CD4-positive, alpha-beta T cell treated with Interleukin-4 for 4 hours (primary cell): ENCODE data around the gene UNC119B.
A peak's percentile ranks its signal among the peaks of the same experiment; 100 is the strongest.

Experiments
- DNase-seq: peaks from one replicate; pipeline ENCODE4 v3.0.0-alpha.2; 2020

The UNC119B gene

GRCh38 chr12:120741476-120742421 lies 31.5 kb downstream of the UNC119B start:
- DNase-seq: no peak

DNA sequence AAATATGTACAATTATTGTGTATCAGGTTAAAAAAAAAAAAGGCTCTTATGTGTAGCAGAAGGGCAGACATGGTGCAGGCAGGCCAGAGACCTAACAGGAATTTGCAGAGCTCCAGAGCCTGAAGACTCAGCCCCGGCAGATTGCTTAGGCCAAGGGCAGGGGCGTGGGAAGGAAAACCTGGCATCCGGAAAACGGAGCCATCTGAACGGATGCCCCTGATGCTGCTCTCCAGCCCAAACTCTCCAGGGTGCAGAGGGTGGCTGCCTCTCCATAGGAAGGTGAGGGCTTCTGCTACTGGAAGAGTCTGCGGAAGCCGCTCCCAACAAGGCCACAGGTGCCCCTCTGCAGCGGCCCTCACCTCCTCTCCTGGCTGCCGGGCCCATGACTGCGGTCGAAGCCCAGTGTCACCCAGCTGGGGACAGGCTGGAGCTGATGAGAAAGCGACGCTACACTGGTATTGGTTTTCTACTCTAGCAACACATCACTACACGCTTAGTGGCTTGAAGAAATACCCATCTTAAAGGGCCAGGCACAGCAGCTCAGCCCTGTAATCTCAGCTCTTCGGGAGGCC lies 34.8 kb downstream of the UNC119B start:
- no peak for DNase-seq

DNA sequence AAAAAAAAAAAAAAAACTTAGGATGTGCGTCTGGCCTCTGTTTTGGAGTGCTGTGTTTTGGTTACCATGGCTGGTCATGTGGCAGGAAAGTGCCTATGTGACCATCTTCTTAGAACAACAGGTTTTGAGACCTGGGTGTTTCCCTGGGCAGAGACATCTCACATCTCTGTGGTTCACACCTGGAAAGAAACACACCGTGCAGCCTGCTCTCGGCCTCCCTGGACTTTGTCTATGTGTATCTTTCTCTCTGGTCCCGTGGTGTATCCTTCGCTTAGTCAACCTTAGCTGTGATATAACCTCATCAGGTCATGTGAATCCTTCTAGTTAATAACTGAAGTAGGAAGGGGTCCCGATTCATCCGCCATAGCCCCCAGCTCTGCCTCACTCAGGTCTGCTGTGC lies 38.0 kb downstream of the UNC119B start:
- no peak for DNase-seq

DNA sequence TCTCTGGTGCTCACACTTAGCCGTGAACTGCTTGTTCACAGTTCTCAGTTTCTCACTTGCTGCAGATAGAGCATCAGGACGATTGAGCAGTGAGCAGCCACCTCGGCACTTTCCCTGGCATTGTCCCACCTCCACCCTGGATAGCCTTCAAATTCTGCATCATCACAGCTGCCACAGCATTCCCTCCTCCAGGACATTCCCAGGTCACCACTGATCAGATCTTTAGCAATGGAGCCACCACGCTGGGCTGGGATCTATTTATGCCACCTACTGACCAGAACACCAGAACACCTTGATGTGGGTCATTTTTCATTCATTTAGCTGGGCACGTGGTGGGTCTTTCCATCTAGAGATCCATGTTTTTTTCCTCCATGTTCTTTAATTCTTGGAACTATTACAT lies 39.0 kb downstream of the UNC119B start:
- no peak for DNase-seq

DNA sequence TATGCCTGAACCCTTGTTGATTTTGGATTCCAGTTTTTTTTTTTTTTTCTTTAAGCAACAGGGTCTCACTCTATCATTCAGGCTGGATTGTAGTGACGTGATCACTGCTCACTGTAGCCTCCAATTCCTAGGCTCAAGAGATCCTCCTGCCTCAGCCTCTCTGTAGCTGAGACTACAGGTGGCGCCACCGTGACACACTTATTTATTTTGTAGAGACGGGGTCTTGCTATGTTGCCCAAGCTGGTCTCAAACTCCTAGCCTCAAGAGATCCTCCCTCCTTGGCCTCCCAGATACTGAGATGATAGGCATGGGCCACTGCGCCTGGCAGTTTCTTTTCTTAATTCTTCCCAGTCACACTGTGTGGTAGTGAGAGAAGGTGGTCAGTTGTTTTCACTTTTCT lies 40.5 kb downstream of the UNC119B start:
- no peak for DNase-seq

- no peak for DNase-seq
Observed at GRCh38 chr12:120751389-120751788, 41.1 kb downstream of the UNC119B start.

DNA sequence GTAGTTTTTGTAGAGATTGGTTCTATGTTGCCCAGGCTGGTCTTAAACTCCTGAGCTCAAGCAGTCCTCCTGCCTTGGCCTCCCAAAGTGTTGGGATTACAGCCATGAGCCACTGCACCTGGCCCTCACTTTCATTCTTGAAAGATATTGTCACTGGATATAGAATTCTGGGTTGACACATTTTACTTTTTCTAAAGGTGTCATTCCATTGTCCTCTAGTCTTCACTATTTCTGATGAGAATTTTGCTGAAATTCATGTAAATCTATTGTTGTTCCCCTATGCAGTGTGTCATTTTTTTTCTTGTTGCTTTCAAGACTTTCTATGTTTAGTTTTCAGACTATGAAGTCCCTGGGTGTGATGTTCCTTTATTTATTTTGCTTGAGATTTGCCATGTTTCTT lies 44.5 kb downstream of the UNC119B start:
- no peak for DNase-seq

GRCh38 chr12:120755269-120755668 lies 45.0 kb downstream of the UNC119B start:
- no peak for DNase-seq

DNA sequence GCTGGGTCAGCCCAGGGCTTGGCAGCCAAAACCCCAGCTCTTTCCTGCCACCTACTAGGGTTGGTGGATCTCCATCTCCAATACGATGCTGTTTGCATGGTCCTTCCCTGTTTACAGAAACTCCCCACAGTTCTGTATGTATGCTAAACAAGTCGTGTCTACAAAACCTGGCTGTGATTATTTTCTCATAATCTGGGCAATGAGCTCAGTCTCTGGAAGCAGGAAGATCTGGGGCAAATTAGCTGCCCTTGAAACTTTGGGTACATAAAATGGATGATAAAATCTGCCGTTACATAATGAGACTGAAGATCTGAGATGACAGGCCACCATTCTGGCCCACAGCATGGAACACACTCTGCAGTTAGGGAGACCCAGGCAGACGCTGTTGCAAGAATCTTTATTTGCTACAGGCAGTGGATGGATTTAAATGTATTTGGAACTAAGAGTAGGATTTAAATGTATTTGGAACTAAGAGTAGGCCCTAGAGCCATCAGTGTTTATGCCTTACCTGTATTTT lies 47.0 kb downstream of the UNC119B start:
- DNase-seq: no peak

DNA sequence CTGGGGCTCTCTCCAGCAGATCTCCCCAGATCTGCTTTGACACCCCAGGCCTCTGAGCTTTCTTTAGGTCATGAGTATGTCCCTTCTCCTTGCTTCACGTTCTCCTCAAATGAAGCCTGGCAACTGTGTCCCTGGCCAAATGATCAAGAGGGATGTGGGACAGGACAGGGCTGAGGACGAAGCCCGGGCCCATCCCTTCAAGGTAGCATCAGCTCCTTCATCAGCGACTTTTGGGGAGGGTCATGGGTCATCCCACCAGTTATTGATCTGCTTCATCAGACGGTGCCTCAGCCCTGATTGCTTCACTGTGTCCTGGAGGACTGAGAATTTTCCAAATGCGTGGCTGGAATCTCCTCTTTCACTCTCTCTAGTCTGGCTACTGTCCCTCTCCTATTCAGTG lies 47.7 kb downstream of the UNC119B start:
- DNase-seq: no peak

DNA sequence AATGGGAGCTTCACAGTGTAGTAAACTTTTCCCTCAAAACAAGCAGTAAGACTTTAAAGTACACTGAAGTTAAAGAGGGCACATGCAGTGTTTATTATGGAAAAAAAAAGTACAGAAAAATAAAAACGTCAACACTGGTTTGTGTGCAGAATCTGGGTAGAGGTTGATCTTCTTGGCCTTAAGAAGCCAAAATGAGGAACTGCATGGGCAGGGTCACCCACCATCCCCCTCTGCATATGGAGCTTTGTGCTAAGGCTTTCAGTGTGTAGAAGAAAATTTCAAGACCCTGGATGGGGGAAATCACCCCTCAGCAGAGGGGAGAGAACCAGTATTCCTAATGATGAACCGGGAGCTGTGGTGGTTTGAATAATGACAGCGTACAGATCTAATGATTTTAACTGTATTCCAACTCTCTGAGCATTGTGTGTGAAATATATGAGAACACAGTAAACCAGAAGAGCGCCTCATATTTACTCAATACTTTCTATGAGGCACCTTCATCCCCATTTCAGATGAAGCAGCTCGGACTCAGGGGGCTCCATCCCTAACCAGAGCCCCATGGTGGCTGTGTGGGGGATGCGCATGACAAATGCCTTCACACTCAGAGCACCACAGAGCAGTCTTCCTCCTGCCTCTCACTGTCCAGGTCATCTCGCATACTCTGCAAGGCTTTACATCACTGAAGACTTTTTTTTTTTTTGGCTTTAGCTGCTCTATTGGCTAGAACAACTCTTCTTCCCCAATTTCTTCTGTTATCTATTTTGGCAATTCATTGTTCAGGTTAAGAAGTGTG lies 48.7 kb downstream of the UNC119B start:
- no peak for DNase-seq

DNA sequence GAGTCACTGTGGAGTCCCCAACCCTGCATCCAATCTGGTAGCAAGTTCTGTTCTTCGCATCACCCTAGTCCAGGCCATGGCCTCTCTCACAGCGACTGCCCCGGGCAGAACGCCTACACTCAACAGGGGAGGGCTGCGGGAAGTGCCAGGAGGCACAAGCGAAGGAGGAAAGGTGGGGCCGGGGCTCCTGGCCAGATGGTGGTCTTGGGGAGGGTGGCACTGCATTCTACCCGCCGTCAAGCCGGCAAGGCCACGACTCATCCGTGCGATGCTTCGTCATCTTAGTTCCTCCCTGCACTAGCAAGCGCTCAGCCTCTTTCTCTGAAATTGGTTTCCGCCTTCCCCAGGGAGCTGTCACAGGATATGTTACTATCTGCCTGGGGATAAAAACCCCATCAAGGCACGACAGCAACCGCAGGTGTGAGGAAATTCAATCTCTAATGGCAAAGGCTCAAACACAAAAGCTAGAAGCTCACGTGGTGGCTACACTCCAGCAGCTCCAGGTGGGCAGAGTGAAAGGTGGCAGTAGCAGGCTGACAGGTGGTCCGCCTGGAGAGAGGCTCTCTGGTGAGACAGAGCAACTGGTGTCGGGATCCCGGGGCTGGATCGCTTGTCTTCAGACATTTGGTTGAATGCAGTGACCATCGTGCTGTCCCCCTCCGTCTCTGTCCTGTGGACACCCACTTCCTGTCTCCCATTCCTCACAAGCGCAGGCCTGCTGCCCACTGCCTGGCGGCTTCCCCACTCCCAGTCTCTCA lies 49.5 kb downstream of the UNC119B start:
- DNase-seq: no peak

GRCh38 chr12:120760349-120761254 lies 50.3 kb downstream of the UNC119B start:
- peak; percentile 19 for DNase-seq

DNA sequence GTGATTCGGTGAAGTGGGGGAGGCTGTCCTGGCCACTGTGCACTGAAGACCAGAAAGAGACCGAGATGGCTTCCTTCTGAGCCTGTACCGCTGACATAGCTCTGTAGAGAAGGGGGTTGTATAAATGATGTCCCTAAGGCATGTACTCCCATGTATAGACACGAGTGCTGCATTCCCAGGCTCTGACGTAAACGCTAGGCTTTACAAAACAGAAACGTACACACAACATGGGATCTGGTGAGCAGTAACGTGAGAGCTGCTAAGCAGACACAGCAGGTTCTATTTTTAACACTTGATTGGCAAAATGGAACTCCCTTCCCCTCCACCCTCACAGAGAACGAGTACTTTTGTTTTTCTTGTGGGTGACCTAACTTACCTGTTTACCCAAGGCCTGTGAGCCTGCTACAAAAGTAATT lies 51.3 kb downstream of the UNC119B start:
- no peak for DNase-seq

DNA sequence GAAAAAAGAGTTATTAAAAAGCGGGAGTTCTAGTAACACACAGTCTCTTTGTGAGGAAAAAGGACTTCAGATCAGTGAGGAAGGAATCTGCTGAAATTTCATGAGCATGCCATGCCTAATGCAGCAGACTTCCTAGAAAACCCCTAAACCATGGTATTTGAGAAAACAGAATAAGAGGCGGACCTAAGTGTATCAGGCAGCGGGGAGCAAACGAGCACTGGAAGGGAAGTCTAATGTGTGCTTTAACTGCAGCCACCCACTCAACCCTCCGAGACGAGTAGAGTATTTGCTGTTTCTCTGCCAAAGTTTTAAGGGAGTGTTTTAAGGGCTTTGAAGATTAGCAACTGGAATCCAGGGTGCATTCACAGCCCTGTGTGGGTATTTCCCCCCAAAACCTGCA lies 51.8 kb downstream of the UNC119B start:
- no peak for DNase-seq

GRCh38 chr12:120763250-120763649 lies 53.0 kb downstream of the UNC119B start:
- DNase-seq: no peak

- DNase-seq: no peak
Observed at GRCh38 chr12:120764816-120765215, 54.6 kb downstream of the UNC119B start.

GRCh38 chr12:120766566-120766965 lies 56.3 kb downstream of the UNC119B start:
- no peak for DNase-seq

DNA sequence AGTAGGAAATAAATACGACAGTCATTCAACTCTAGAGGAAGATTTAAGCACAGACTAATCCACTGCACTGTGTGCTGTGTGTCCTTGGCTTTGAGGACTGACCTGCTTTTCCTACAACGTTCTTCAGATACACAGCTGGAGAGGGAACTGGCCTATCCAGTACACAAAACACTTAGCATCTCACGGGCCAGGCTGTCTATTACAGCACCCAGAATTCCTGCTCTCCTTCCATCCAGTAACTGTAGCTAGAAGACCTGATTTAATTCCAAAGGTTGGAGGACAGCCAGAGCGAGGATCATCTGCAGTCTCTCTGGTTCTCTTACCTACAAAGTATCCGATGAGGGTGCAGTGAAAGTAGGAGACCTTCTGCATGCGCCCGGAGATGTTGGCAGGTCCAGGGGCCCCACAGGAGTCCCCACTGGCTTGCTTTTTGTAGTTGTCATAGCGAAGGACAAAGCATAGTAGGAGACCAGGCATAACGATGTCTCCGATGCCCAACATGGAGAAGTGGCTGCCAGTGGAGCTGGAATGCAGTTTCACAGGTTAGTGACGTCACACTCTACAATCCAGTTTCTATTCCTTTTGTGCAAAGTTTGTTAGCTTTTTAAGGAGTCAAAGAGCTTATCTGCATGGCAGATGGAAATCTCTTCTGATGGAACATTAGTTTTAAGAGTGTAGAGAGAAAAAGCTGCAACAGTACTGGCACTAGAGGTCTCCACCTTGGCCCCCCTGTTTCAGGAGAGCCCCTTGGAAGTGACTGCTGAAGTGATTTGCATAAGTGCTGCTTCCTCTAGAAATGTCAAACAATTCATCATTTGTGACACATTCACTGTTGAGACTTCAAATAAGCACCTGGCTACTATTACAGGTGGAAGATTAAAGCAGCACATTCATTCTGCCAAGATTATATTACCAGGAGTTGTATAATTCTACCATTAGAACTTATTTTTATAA lies 57.1 kb downstream of the UNC119B start:
- no peak for DNase-seq

- DNase-seq: no peak
Observed at GRCh38 chr12:120771097-120771496, 60.8 kb downstream of the UNC119B start.
